Measurements from ENCODE around the gene ORM1. TPM values are rescaled to one million over a fixed set of nuclear protein-coding genes. Genes with fewer than 3 reads are reported as not detected.

ORM1 gene
- total and polyA plus RNA-seq, 2 donors (not counting 1 experiment from before 2014, with no cell fraction given) = not detected

Other genes with a start within 250 kb of the ORM1 start
- 0.17 and 0.51 TPM in 2 replicates for gene AMBP, start 244.8 kb upstream of the ORM1 start, total RNA-seq
- 0.07 and 0.15 TPM in 2 replicates for gene AMBP, start 244.8 kb upstream of the ORM1 start, polyA plus RNA-seq
- gene KIF12, start 223.8 kb upstream of the ORM1 start, total RNA-seq = not detected in 2 replicates
- not detected in 2 replicates for gene KIF12, start 223.8 kb upstream of the ORM1 start, polyA plus RNA-seq
- 3.6 and 5.4 TPM in 2 replicates for gene COL27A1, start 167.6 kb upstream of the ORM1 start, total RNA-seq
- 2.4 and 3.3 TPM in 2 replicates for gene COL27A1, start 167.6 kb upstream of the ORM1 start, polyA plus RNA-seq
- gene ORM2, start 6.8 kb downstream of the ORM1 start, total RNA-seq = not detected in 2 replicates
- gene ORM2, start 6.8 kb downstream of the ORM1 start, polyA plus RNA-seq = not detected in 2 replicates
- gene AKNA, start 64.9 kb downstream of the ORM1 start, total RNA-seq = 9.8 and 19.3 TPM in 2 replicates
- 3.7 and 5.6 TPM in 2 replicates for gene AKNA, start 64.9 kb downstream of the ORM1 start, polyA plus RNA-seq
- 0.51 and 1.8 TPM in 2 replicates for gene WHRN, start 182.4 kb downstream of the ORM1 start, total RNA-seq
- gene WHRN, start 182.4 kb downstream of the ORM1 start, polyA plus RNA-seq = 0.16 and 0.35 TPM in 2 replicates